ENCODE results near the gene VASN.

Gene VASN

DNA sequence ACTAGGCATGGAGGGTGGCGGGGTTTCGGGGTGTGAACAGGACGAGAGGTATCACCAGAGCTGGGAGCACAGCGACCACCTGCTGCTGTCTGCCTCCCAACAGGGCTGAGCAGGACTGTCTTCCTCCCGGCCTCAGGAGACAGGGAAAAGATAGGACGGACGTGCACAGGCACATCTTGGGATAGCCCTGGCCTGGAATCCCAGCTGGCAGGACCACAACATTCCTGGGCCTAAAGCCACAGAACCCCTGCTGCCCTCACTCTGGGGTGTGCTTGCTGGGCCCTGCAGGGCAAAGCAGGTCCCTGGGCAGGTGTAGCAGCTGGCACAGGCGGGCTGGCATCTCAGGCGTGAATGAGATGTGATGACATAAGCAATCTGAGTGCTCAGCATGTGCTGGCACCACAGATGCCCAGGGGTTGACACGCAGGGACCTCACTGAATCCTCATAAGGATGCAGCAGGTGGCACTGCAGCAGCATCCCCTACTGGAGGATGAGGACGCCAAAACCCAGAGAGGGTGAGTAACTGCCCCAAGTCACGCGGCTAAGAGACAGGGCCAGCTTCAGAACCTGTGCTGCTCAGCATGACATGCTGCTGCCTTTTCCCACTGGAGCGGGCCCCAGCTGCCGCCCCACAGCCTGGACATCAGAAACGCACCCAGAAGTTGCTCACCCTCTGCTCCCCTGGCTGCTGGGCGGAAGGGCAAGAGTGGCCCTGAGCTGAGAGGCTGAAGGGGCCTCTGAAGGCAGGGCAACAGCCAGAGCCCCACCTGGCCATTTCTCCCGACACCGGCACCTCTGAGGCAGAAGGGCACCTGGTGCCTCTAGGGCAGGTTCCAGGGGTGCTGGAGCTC is 37.7 kb downstream of the VASN start:
- H3K27ac ChIP-seq = no peak overlapping the region

DNA sequence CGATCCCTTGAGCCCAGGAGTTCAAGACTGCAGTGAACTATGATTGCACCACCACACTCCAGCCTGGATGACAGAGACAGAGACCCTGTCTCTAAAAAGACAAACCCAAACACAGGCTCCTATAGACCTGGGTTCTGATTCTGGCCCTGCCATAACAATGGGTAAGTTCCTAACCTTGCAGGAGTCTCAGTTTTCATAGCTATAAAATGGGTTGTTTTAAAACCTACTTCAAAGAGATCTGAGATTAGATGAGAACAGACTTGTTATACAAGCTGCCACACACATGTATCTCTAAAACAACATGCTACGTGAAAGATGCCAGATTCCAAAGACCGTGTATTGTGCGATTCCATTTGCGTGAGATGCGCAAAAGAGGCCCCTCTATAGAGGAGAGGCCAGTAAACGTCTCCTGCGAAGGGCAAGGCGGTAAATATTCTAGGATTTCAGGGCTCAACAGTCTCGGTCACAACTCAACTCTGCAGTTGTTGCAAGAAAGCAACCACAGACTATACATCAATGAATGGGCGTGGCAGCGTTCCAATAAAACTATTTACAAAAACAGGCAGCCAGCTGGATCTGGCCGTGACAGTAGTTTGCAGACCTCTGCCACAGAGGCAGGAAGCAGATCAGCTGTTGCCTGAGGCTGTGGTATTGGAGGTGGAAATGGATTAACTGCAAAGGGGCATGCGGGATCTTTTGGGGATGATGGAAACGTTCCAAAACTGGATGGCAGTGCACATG is 38.9 kb downstream of the VASN start:
- H3K4me3 ChIP-seq = no peak overlapping the region

More for the DNA sequence above, 37.7 kb downstream of the VASN start:
- no peak overlapping the region for H3K4me3 ChIP-seq

DNA sequence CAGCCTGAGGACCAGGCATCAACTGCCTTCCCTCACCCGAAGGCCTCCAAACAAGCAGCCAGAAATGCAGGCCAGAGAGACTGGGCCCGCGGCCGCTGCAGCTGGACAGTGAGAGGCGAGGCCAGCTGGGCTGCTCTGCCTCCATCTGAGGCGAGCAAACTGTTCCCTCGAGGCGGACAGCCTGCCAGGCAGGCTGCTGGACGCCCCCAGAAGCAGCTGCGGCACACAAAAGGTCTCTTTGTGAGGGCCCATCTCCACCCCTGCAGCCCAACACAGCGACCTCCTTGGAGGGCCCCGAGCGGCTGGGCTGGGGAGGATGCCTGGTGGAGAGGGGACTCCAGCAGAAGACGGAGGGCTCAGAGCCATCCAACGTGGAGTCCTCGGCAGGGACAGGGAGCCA is 40.0 kb downstream of the VASN start:
- Histone ChIP-seq H3K4me3 (no peak overlapping the region), H3K27ac (peak overlapping the region in 1 of 21 experiments; percentile 3)

More for the DNA sequence above, 38.9 kb downstream of the VASN start:
- H3K27ac ChIP-seq = no peak overlapping the region

DNA sequence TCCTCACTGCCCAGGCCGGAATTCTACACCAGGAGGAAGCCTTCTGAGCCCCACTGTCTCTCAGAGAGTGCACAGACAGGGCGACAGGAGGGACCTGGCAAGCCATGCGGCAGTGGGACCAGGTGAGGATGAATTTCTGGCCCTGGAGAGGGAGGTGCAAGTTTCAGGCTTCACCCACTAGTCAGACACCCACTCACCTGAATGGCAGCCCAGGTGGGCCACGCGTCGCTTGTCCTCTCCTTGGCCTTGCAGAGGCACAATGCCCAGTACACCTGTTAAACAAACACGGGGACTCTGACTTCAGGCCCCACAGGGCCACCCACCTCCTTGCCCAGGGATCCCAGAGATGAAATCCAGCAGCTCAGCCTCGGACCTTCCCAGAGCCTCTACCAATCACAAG is 40.5 kb downstream of the VASN start:
- no peak overlapping the region for H3K27ac ChIP-seq
- H3K4me3 ChIP-seq = no peak overlapping the region

DNA sequence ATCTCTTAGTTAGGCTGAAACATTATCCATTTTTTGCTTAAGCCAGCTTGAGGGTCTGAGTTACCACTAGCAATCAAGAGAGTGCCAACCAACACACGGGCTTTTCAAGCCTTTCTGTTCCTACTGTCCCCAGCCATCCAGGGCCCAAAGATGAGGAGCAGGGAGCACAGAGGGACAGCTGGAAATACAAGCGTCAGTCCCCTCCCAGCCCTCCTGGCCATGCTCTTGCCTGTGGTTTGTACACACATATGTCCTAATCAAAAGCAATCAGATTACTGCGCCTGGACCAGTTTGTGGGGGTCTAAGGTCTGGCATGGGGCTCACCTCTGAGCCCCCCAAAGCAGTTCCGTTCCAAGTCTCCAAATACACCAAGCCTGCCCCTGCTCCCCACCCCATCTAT is 41.2 kb downstream of the VASN start:
- Histone ChIP-seq H3K27ac (no peak overlapping the region), H3K4me3 (no peak overlapping the region)

DNA sequence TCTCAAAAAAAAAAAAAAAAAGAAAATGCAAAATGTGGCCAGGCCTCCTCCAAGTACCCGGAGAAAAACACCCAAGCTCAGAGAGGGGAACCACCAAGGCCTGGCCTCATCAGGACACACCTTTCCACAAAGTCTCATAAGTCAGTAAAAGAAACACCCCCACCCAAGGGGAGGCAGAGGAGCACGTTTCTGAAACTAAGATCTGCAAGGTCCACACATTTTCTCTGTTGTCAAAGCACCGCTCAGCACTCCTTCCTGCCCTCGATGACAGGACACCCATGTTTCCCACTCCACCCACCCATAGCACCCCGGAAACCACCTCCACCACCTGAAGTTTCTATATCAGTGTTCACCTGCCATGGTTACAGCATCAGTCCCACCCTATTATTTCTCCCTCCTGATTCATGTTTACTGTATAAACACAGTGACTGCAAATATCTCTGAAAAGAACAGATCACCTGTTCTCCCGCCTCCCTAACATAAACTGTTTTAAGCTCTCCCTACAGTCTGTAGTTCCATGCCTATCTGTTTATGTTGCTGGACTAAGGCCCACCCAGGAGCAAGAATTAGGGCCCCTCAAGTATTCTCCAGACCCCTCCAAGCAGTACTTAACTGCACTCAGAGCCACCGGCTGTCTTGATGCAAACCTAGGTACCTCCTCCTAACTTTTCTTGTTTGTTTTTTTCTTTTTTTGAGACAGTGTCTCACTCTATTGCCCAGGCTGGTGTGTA is 42.7 kb downstream of the VASN start:
- peak overlapping the region in 1 of 7 experiments; percentile 96 for H3K4me3 ChIP-seq
- H3K27ac ChIP-seq = peak overlapping the region in 10 of 21 experiments; percentile 32 to 98 (median 92)

DNA sequence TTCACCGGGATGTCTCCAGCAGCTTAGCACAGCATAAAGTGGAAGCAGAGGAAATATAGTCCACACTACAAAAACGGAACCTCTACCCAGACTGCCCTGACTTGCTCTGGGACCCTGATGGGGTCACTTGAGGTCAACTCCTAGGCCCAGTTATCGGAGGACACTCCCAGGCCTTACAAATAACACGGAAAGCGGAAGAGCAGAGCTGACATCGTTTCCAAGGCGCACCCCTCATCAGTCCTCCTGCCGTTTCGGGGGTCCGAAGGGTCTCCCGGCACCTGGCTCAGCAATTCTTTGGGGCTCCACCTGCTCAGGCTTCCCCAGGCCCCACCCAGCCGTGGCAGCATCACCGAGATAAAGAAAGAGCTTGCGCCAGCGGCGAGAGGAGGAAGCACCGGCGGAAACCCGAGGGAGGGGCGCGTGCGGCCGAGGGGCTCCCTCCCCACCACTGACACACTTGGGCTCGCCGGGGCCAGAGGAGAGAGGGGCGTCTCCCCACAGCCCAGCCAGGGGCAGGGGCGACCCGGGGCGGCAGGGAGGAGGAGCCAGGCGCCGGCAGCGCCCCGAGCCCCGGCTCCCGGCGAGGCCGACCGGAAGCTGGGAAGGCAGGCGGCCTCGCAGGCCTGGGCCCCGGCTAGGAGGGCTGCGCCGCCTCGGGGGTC is 44.0 kb downstream of the VASN start:
- Histone ChIP-seq H3K27ac (peak overlapping the region; percentile 55 to 98 (median 91)), H3K4me3 (peak overlapping the region; percentile 71 to 99 (median 93))

DNA sequence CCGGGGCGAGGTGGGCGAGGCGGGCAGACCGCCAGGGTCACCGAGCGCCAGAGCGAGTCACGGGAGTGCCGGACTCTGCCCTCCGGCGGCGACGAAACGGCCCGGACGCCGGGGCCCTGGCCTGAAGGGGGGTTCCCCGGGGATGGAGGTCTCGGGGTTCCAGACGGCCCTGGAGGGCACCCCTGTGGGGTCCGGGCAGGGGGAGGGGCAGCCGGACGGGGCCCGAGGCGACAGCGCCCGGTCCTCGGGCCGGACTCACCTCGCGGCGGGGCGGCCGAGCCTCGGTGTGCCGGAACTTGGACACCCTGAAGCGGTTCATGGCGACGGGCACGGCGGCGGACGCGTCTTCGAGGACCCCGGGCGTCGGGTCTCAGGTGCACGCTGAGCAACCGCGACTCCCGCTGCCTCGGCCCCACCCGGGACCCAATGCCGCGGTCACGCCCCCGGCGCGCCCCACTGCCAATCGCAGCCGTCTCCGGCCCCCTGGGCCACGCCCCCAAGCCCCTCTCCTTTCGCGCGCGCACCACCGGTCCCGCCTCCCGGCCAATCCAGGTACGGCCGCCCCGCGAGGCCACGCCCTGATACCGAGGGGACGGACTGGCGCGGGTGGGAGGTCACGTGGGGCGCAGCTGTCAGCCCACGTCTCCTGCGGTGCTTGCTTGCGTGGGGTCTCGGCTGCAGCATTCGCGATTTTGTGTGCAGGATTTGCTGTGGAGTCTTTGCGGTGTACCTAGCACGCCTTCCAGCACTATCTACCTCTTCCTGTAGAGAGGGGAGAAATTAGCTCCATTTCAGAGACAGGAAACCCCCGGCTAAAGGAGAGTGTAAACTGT is 44.8 kb downstream of the VASN start, which contains the start of gene CORO7:
Gene CORO7 (minus strand): TSS at position 397 of the 833 bp plus-strand sequence. CDS start 78 bp downstream, at position 319.
- peak within 1 kb of the TSS; percentile 55 to 98 (median 91) for H3K27ac ChIP-seq
- H3K4me3 ChIP-seq = peak within 1 kb of the TSS; percentile 71 to 99 (median 93)

DNA sequence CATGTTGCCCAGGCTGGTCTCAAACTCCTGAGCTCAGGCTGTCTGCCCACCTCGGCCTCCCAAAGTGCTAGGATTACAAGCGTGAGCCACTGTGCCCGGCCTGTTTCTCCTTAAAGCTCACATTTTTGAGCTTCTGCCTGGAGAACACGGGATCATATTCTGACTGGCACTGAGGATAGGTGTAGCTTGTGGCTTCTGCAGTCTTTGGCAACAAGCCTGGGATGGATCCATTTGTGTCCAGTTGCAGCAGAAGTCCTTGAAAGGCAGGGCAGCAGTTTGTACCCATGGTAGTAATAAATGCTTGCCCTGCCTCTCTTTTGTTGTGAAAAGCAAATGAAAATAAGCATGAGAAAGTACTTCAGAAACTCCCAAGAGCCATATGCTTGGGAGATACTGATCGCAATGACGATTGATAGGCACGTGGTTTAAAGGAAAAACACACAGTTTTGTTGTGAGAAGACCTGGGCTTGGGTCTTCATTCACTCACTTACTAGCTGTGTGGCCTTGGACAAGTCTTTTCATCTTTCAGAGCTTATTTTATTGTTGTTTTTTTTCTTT is 47.8 kb downstream of the VASN start:
- Histone ChIP-seq H3K27ac (peak overlapping the region in 1 of 21 experiments; percentile 35), H3K4me3 (no peak overlapping the region)

DNA sequence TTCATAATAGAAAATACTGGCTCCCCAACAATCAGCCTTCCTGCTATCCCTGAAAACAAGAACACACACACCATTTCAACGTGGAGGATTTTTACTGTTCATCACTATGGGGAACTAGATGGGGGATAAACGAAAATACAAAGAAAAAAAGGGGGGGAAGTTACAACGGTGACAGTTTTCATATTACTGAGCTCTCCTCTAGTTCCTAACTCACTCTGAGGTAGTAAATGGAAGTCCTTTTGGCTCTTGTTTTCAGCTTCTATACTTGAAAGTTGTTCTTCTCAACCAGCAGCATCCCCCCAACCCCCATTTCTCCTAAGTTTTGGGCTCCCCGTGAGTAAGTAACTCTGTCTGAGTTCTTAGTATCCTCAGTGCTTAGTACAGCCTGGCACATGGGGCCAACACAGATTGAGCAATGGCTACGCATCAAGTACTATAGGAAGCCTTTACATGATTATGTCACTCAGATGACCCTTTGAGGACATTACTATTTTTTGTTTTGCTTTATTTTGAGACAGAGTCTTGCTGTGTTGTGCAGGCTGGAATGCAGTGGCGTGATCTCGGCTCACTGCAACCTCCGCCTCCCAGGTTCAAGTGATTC is 49.0 kb downstream of the VASN start:
- H3K4me3 ChIP-seq = no peak overlapping the region
- no peak overlapping the region for H3K27ac ChIP-seq

DNA sequence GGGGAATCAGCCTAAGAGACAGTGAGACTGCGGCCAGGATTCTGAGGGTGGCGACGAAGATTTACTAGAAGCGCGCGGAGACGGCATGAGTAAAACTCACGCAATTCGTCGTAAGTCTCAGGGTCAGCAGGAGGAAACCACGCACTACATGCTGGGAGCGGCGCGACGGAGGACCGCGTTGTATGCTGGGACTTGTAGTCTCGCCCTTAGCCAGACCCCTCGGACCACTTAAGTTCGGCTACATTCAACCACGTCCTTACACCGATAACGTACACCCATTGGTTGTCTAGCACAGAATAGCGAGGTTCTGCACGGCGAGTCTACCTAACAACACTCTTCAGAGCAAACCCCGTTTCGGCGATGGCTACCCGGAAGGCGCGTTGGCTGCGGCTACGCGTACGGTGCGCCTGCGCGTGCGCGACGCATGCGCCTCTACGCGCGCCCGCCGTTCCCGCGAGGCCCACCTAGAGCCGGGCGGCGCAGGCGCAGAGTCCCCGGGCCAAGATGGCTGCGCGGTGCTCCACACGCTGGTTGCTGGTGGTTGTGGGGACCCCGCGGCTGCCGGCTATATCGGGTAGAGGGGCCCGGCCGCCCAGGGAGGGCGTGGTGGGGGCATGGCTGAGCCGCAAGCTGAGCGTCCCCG is 53.9 kb downstream of the VASN start, which contains the start of gene DNAJA3:
Gene DNAJA3 (plus strand): TSS at position 491 of the 643 bp plus-strand sequence. CDS start 14 bp downstream, at position 505.
- Histone ChIP-seq H3K27ac (peak within 1 kb of the TSS in 20 of 21 experiments; percentile 74 to 99 (median 96)), H3K4me3 (peak within 1 kb of the TSS; percentile 61 to 99 (median 84))

DNA sequence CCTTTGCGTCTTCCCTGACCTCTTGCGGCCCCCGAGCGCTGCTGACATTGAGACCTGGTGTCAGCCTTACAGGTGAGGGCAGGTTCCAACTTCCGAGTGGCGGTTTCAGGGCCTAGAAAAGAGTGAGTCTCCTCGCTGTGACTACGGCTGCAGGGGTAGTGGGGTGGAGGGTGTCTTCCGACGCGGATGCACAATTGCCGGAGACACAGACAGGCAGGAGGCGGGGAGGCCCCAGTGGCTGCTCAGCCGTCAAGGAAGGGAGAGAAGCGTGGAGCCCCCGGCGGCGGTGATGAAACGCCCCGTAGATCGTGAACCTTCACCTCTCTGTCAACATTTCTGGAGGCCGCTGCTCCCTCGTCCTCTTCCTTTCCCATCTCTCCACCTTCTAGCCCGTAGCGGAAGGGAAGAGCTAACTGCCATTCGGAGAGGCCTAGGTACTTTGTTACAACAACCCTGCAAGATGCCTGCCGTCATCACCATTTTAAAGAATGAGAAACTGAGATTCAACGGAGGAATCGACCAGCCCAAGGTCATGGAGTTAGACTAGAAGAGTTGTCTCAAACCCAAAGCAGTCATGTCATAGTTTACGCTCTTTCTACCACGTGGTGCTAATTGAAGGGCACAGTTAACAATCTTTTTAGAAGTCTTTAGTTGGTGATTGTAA is 54.5 kb downstream of the VASN start:
- Histone ChIP-seq H3K27ac (peak overlapping the region in 20 of 21 experiments; percentile 74 to 99 (median 96)), H3K4me3 (peak overlapping the region; percentile 61 to 99 (median 84))

DNA sequence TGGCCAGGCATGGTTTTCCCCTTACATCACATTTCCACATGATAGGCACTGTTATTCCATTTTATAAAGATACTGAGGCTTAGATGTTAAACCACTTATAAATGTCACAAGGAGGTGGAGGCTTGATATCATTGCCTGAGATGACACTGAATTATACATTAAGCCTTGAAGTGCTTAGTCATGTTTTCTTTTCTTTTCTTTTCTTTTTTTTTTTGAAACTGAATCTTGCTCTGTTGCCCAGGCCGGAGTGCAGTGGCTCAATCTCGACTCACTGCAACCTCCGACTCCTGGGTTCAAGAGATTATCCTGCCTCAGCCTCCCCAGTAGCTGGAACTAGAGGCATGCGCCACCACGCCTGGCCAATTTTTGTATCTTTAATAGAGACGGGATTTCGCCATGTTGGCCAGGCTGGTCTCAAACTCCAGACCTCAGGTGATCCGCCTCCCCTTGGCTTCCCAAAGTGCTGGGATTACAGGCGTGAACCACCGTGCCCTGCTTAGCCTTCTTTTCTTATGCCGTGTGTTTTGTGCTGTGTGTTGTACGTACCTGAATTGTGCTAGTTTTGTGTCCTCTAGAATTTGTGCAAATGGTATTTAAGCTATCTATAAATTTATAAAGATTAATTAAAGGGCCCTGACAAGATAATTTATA is 55.2 kb downstream of the VASN start:
- H3K27ac ChIP-seq = peak overlapping the region in 12 of 21 experiments; percentile 87 to 99 (median 96)
- H3K4me3 ChIP-seq = peak overlapping the region; percentile 61 to 99 (median 84)

DNA sequence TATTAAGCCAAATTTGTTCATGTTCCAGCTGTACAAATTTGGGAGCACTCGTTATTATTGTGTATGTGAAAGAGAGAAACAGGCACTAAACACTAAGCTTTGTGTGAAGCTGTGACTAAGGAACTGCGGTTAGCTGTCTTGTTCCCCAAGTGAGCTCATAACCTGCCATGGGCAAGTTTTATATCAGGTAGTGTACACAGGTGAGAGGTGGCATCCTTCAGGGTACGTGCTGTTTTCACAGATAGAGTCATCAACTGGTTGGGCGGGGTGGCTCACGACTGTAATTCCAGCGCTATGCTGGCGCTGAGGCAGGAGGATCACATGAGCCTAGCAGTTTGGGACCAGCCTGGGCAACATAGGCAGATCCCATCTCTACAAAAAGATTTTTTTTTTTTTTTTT is 56.9 kb downstream of the VASN start:
- H3K27ac ChIP-seq = peak overlapping the region in 1 of 21 experiments; percentile 12
- no peak overlapping the region for H3K4me3 ChIP-seq

DNA sequence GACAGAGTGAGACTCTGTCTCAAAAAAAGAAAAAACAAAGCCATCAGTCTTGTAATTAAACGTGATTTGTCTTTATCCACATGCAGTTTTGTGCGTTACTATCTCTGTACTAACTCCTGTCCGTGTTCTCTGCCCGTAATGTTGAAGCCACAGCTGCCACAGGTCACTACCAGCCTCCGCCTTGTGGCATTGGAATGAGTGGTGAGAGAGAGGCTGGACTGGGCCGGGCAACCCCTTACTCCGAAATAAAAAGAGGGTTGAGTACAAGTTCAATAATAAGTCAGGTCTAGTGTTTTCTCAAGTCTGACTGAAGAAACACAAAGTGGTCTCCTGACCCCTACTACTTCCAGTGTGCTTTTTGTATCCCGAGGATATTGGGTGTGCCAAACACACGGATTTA is 59.4 kb downstream of the VASN start:
- no peak overlapping the region for H3K4me3 ChIP-seq
- H3K27ac ChIP-seq = no peak overlapping the region
